Kidney (tissue), 22 donors: Measurements from ENCODE around the gene OLFML1. TPM values are rescaled to one million over a fixed set of nuclear protein-coding genes. Genes with fewer than 3 reads are reported as not detected.

ENCODE experiments used
- DNase-seq, 5 donors: peaks; one replicate each; pipeline ENCODE4 v3.0.0-alpha.2; 2013 to 2020
- FAIRE-seq: peaks from 2 replicates; lab custom pipeline; 2012; peaks lifted over from hg19 to GRCh38; lab: Jason Lieb, UNC
- H3K27ac ChIP-seq, 2 donors: one replicate each; pipeline ENCODE4 v1.7.0; 2013; ENCODE audit warnings: low read depth in 2 of 2, low read length in 2 of 2, inconsistent platforms in 1 of 2
- H3K27me3 ChIP-seq: one replicate; pipeline ENCODE4 v1.7.1; 2013; ENCODE audit warnings: low read length, inconsistent platforms; ENCODE audit not compliant: control insufficient read depth, insufficient read depth
- H3K36me3 ChIP-seq, 3 donors: one replicate each; pipeline versions ENCODE4 v1.7.0 to v1.7.1; 2013; ENCODE audit warnings: low read length in 3 of 3, control low read depth in 1 of 3, inconsistent platforms in 1 of 3; ENCODE audit not compliant: insufficient read depth in 3 of 3, control insufficient read depth in 2 of 3
- H3K4me1 ChIP-seq, 3 donors: one replicate each; pipeline versions ENCODE4 v1.7.0 to v1.7.1; 2013; ENCODE audit warnings: low read length in 3 of 3, inconsistent platforms in 1 of 3, low read depth in 1 of 3; ENCODE audit not compliant: control insufficient read depth in 2 of 3, insufficient read depth in 2 of 3
- H3K4me3 ChIP-seq, 3 donors: one replicate each; pipeline versions ENCODE4 v1.7.0 to v1.8.1; 2013; ENCODE audit warnings: low read length in 3 of 3, control low read depth in 1 of 3, inconsistent platforms in 1 of 3
- H3K9ac ChIP-seq, 3 donors: one replicate each; pipeline versions ENCODE4 v1.7.0 to v1.7.1; 2013; ENCODE audit warnings: low read length in 3 of 3, control low read depth in 1 of 3, inconsistent platforms in 1 of 3
- H3K9me3 ChIP-seq, 3 donors: one replicate each; pipeline versions ENCODE4 v1.7.0 to v1.7.1; 2013; ENCODE audit warnings: low read length in 3 of 3, control low read depth in 1 of 3, inconsistent platforms in 1 of 3; ENCODE audit not compliant: control insufficient read depth in 2 of 3, insufficient read depth in 1 of 3
- intact Hi-C: fragments of 100-400 bp; cut with DNase I; formaldehyde crosslinking; loops from one replicate; pipeline ENCODE4 v1.11.1; 2022
- long read RNA-seq, 10 donors: library from polyadenylated mRNA in 1 of 10; unstranded in 1 of 10; transcript quantifications; one replicate each; pipeline ENCODE4 v2.0.0 and lab custom pipeline, GENCODE V29; 2021 to 2026
- polyA plus RNA-seq: library from polyadenylated mRNA; stranded (reverse); fragments of 350-450 nt; fragmentation: Illumina TruSeq; extraction: RNeasy Lipid Tissue Mini Kit (QIAGEN cat#74804); gene quantifications from one replicate; pipeline ENCODE4 v1.2.3, GENCODE V29; 2014; ENCODE audit warnings: low read depth, low replicate concordance; ENCODE audit not compliant: insufficient read depth
- total RNA-seq: library from RNA; stranded (reverse); fragmentation: NEBNext Ultra II Directional; extraction: Animal tissue kit (Norgen Biotek cat#: 25700); gene quantifications from one replicate; pipeline ENCODE4 v1.2.1, GENCODE V29; 2021
- TF ChIP-seq, protein P1 (sequence below): IDR thresholded peaks from 3 replicates; pipeline ENCODE4 v1.5.1; 2012; ENCODE audit warnings: mild to moderate bottlenecking, moderate library complexity, borderline replicate concordance; ENCODE audit not compliant: insufficient read depth; ENCODE audit errors: extremely low read depth
- donor health status: control.
- donor health status: control.
- donor health status: control.
- donor health status: control.
- donor health status: control.
- donor health status: DM: yes; HTN: yes; CAD: no.
- donor health status: Normal renal cell carcinoma (clear cell type).

The OLFML1 gene
- total RNA-seq: 7.6 TPM
- polyA plus RNA-seq: 8.3 TPM
- long read RNA-seq, donor 1, transcript OLFML1-201 (3 exons, 2,792 nt): major isoform, 5 of 9 reads
- long read RNA-seq, donor 1, partial matches to known transcripts: 0 of 9 reads
- long read RNA-seq, donor 1, other reads (novel, unspliced or antisense): 0 of 9 reads
- long read RNA-seq, donor 2, transcript OLFML1-202 (2 exons, 1,318 nt): major isoform, 5 of 10 reads
- long read RNA-seq, donor 2, transcript OLFML1-201 (3 exons, 2,792 nt): major isoform, 5 of 10 reads
- long read RNA-seq, donor 2, partial matches to known transcripts: 0 of 10 reads
- long read RNA-seq, donor 2, other reads (novel, unspliced or antisense): 0 of 10 reads
- long read RNA-seq, donor 3, partial matches to known transcripts: 0 of 9 reads
- long read RNA-seq, donor 3, other reads (novel, unspliced or antisense): 0 of 9 reads
- long read RNA-seq, donor 4, transcript OLFML1-201 (3 exons, 2,792 nt): major isoform, 6 of 15 reads
- long read RNA-seq, donor 4, partial matches to known transcripts: 5 of 15 reads
- long read RNA-seq, donor 4, other reads (novel, unspliced or antisense): 0 of 15 reads
- long read RNA-seq, donor 5, partial matches to known transcripts: 0 of 2 reads
- long read RNA-seq, donor 5, other reads (novel, unspliced or antisense): 0 of 2 reads
- long read RNA-seq, donor 6, transcript OLFML1-201 (3 exons, 2,792 nt): major isoform, 7 of 14 reads
- long read RNA-seq, donor 6, partial matches to known transcripts: 5 of 14 reads
- long read RNA-seq, donor 6, other reads (novel, unspliced or antisense): 0 of 14 reads
- long read RNA-seq, donor 7, partial matches to known transcripts: 0 of 4 reads
- long read RNA-seq, donor 7, other reads (novel, unspliced or antisense): 0 of 4 reads
- long read RNA-seq, donor 8, transcript OLFML1-201 (3 exons, 2,792 nt): major isoform, 9 of 11 reads
- long read RNA-seq, donor 8, partial matches to known transcripts: 0 of 11 reads
- long read RNA-seq, donor 8, other reads (novel, unspliced or antisense): 0 of 11 reads
- long read RNA-seq, donor 9, transcript OLFML1-201 (3 exons, 2,792 nt): major isoform, 5 of 6 reads
- long read RNA-seq, donor 9, partial matches to known transcripts: 0 of 6 reads
- long read RNA-seq, donor 9, other reads (novel, unspliced or antisense): 0 of 6 reads
- long read RNA-seq, donor 10, partial matches to known transcripts: 0 of 6 reads
- long read RNA-seq, donor 10, other reads (novel, unspliced or antisense): 0 of 6 reads

DNA sequence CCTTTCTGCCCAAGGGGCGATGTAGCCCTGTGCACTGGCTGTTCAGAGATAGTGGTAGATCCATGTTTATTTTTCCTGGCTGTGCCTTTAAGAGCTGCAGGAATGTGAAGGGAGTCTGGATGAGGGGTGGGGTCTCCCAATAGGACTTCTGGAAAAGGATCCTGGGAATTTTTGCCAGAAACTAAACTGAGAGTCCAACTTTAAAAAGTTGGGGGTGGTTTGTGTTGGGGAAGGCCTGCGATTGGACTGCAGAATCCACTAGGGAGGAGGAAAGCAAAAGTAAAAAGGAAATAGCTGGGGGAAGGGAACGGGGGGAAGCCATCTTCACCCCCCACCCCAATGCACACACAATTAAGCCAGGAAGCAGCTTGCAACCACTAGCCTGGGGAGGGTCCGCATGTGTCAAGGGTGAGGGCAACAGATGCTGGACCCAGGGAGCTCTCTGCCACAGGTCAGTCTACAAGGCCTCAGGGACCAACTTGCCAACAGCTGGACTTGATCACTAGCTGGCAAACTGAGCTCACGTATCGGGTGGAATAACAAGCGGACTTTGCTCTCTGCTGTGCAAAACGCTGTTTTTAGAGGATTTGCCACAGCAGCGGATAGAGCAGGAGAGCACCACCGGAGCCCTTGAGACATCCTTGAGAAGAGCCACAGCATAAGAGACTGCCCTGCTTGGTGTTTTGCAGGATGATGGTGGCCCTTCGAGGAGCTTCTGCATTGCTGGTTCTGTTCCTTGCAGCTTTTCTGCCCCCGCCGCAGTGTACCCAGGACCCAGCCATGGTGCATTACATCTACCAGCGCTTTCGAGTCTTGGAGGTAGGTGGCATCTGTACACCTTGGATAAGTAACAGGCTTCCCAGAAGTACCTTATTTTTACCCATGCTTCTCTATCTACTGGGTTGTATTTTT lies at the start of gene OLFML1:
OLFML1 (plus strand) TSS at position 321 of the 912 bp plus-strand sequence; CDS start at position 691, 370 bp downstream.
- TF ChIP-seq, protein P1, sequence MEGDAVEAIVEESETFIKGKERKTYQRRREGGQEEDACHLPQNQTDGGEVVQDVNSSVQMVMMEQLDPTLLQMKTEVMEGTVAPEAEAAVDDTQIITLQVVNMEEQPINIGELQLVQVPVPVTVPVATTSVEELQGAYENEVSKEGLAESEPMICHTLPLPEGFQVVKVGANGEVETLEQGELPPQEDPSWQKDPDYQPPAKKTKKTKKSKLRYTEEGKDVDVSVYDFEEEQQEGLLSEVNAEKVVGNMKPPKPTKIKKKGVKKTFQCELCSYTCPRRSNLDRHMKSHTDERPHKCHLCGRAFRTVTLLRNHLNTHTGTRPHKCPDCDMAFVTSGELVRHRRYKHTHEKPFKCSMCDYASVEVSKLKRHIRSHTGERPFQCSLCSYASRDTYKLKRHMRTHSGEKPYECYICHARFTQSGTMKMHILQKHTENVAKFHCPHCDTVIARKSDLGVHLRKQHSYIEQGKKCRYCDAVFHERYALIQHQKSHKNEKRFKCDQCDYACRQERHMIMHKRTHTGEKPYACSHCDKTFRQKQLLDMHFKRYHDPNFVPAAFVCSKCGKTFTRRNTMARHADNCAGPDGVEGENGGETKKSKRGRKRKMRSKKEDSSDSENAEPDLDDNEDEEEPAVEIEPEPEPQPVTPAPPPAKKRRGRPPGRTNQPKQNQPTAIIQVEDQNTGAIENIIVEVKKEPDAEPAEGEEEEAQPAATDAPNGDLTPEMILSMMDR: no peak
- no peak within 1 kb of the TSS for H3K27ac ChIP-seq
- no peaks in the 10 kb centered on the region for H3K9me3 ChIP-seq
- peak within 1 kb of the TSS in 1 of 3 donors; percentile 70 for H3K9ac ChIP-seq
- intact Hi-C loops: no loop called here
- DNase-seq (peak in 4 of 5 donors; percentile 53 to 90 (median 60)), FAIRE-seq (no peak)
- H3K27me3 ChIP-seq: no peaks in the 10 kb centered on the region
- H3K4me3 ChIP-seq: peak within 1 kb of the TSS; percentile 26 to 87 (median 63)
- H3K4me1 ChIP-seq: peaks cover 0 to 7% (median 0%) of the 10 kb centered on the region in 3 donors
- no peaks in the 10 kb centered on the region for H3K36me3 ChIP-seq

DNA sequence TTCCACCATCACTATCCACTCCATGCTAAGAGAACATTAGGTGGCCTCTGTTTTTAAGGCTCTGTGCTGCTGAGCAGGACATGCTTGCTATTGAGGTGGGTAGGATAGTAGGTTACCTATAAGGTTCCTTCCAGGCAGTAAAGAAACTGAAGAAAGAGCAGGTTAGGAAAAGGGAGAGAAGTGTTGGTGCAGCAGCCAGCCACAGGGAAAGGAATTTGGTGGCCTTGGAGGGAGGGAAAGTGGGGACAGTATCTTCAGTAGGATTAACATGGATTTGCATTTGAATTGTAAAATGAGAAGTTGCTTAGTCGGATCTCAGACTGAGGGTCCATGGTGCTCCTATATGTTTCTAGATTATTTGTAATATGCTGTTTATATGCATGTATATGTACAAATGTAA lies 49.2 kb upstream of the OLFML1 start:
- H3K9ac ChIP-seq: no peak overlapping the region
- H3K27ac ChIP-seq: no peak overlapping the region
- no peaks in the 10 kb centered on the region for H3K27me3 ChIP-seq
- no peaks in the 10 kb centered on the region for H3K36me3 ChIP-seq
- no peak for FAIRE-seq
- no peak overlapping the region for H3K4me3 ChIP-seq
- intact Hi-C loops: no loop called here
- H3K4me1 ChIP-seq: no peaks in the 10 kb centered on the region
- TF ChIP-seq, protein P1: no peak
- DNase-seq: no peak
- H3K9me3 ChIP-seq: no peaks in the 10 kb centered on the region

DNA sequence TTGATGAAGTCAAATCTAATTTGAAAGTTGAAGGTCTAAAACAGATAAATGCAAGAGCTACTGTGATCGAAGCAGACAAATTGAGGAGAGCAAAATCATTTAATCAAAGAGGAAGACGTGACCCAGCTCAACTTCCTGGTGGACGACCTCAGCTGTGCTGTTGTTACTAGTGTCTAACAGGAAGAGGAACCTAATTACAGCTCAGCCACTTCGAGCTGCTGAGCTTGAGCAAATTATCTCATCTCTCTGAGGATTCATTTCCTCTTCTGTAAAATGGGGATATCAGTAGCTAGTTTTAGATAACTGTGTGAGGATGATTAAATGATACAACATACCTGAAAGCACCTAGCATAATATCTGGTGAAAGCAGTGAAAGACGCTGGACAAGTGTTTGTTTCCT lies 48.6 kb upstream of the OLFML1 start:
- DNase-seq (no peak), FAIRE-seq (no peak)
- no peaks in the 10 kb centered on the region for H3K36me3 ChIP-seq
- H3K4me3 ChIP-seq: no peak overlapping the region
- intact Hi-C loops: no loop called here
- H3K4me1 ChIP-seq: no peaks in the 10 kb centered on the region
- no peak overlapping the region for H3K9ac ChIP-seq
- H3K27me3 ChIP-seq: no peaks in the 10 kb centered on the region
- H3K27ac ChIP-seq: no peak overlapping the region
- no peaks in the 10 kb centered on the region for H3K9me3 ChIP-seq
- TF ChIP-seq, protein P1: no peak
